GM13977 (cell line): ENCODE results near the gene WDFY4.

Experiments used
- DNase-seq: peaks from one replicate; pipeline ENCODE4 v3.0.0; 2012; ENCODE audit warnings: low spot score
- in situ Hi-C: fragments of 300-500 bp; cut with MboI; formaldehyde crosslinking; loops from one replicate; pipeline ENCODE4 v1.12.0; 2022; ENCODE audit warnings: low sequenced_read_pairs, low pct_unique_long_range_greater_than_20kb, mixed read lengths, inconsistent platforms; ENCODE audit not compliant: unreplicated experiment
- TF ChIP-seq, protein P1 (sequence below): IDR thresholded peaks from 2 replicates; pipeline ENCODE4 v1.5.1; 2012; ENCODE audit warnings: mild to moderate bottlenecking, control low read depth; ENCODE audit not compliant: insufficient read depth; ENCODE audit errors: extremely low read depth, missing control alignments

WDFY4 gene

DNA sequence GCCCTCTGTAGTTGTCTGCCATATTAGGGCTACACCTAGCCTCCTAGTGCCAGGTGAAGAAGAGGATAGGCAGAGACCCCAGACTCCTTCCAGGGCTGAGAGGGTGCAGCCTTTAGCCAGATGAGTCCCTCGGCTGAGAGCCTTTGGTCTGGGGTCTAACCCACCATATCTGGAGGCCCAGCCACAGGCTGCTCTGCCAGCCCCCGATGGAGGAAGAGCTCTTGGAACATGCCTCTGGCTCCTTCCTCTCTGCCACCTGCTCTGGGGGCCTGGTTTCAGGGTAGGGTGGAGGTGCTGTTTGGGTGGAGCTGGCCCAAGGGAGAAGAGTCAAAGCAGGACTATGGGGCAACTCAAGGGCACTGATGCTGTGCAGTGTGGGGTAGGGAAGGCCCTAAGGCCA lies 253.6 kb downstream of the WDFY4 start:
- DNase-seq, result no peak
- in situ Hi-C loops, result no loop called here
- TF ChIP-seq, protein P1, sequence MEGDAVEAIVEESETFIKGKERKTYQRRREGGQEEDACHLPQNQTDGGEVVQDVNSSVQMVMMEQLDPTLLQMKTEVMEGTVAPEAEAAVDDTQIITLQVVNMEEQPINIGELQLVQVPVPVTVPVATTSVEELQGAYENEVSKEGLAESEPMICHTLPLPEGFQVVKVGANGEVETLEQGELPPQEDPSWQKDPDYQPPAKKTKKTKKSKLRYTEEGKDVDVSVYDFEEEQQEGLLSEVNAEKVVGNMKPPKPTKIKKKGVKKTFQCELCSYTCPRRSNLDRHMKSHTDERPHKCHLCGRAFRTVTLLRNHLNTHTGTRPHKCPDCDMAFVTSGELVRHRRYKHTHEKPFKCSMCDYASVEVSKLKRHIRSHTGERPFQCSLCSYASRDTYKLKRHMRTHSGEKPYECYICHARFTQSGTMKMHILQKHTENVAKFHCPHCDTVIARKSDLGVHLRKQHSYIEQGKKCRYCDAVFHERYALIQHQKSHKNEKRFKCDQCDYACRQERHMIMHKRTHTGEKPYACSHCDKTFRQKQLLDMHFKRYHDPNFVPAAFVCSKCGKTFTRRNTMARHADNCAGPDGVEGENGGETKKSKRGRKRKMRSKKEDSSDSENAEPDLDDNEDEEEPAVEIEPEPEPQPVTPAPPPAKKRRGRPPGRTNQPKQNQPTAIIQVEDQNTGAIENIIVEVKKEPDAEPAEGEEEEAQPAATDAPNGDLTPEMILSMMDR, result no peak

- in situ Hi-C loops, result no loop called here
- TF ChIP-seq, protein P1, result no peak
- no peak for DNase-seq
These were observed 254.4 kb downstream of the WDFY4 start for GRCh38 chr10:48938990-48939536.

GRCh38 chr10:48939790-48940325 lies 255.2 kb downstream of the WDFY4 start, which contains the start of gene LRRC18:
LRRC18 (minus strand) TSS chr10:48939840; CDS start chr10:48914155, 25,685 bp downstream.
- in situ Hi-C loops, result no loop called here
- no peak for DNase-seq
- TF ChIP-seq, protein P1, result no peak

- no peak for DNase-seq
- in situ Hi-C loops, result no loop called here
- TF ChIP-seq, protein P1, result no peak
These were observed 255.7 kb downstream of the WDFY4 start for GRCh38 chr10:48940372-48940771.

DNA sequence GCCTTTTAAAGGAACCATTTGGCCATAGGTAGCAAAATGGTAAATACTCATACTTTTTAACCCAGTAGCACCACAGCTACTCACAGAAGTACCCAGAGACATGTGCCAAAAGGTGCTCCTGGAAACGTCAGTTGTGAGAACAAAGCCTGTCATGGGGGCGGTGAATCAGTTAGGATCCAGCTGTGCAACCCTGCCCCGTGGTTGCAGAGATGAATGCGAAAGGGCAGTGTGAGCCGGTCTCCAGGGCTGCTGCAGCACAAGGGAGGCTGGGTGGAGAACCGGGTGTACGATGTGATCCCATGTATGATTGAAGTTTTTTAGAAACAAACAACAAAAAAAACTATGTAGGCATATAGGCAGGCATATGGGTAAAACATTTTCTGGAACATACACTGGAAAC lies 256.3 kb downstream of the WDFY4 start:
- in situ Hi-C loops, result no loop called here
- TF ChIP-seq, protein P1, result no peak
- DNase-seq, result no peak

DNA sequence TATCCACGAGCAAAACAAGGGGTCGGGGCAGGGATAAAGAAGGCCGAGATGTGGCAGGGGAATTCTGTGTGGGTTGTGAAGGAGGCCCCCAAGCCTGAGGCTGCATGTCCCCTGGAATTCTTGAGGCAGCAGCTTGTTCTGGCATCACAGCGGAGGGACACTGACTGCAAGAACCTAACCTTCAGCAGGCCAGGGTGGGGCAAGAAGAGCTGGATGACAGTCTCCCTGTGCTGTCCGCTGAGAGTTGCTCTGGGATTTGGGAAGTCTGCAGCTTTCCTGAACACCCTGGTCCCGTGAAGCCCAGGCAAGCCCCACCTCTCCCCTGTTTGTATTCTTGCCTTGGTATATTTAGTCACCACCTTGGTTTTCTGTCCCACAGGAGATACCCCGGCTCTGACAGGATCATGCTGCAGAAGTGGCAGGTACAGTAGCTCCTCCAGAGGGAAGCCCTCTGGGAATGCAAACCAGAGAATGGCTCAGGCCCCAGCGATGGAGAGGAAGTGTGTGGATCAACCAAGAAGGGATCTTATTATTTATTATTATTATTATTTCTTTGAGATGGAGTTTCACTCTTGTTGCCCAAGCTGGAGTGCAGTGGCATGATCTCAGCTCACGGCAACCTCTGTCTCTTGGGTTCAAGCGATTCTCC lies 256.9 kb downstream of the WDFY4 start:
- DNase-seq, result no peak
- TF ChIP-seq, protein P1, result no peak
- in situ Hi-C loops, result no loop called here
